Endodermal cell (in vitro differentiated cells): ENCODE results near the gene CEP85. TPM values are rescaled to one million over a fixed set of nuclear protein-coding genes. Genes with fewer than 3 reads are reported as not detected.

Experiments
- DNase-seq: peaks from one replicate; pipeline ENCODE4 v3.0.0-alpha.2; 2017
- H3K27ac ChIP-seq: 2 replicates; pipeline ENCODE4 v1.5.1; 2013; ENCODE audit warnings: mild to moderate bottlenecking, low read depth, low read length, moderate library complexity
- H3K27me3 ChIP-seq: 2 replicates; pipeline ENCODE4 v1.6.1; 2013; ENCODE audit warnings: mild to moderate bottlenecking, low read length, moderate library complexity; ENCODE audit not compliant: insufficient read depth, control insufficient read depth, poor library complexity, severe bottlenecking
- H3K36me3 ChIP-seq: 2 replicates; pipeline ENCODE4 v1.7.0; 2013; ENCODE audit warnings: mild to moderate bottlenecking, low read length, moderate library complexity; ENCODE audit not compliant: control insufficient read depth, insufficient read depth
- H3K4me1 ChIP-seq: one replicate; pipeline ENCODE4 v1.7.0; 2013; ENCODE audit warnings: low read length; ENCODE audit not compliant: control insufficient read depth, insufficient read depth
- H3K4me3 ChIP-seq: 2 replicates; pipeline ENCODE4 v1.5.1; 2013; ENCODE audit warnings: mild to moderate bottlenecking, low read length, moderate library complexity
- H3K9ac ChIP-seq: 2 replicates; pipeline ENCODE4 v1.6.1; 2013; ENCODE audit warnings: mild to moderate bottlenecking, low read length, moderate library complexity; ENCODE audit not compliant: poor library complexity, severe bottlenecking; ENCODE audit errors: extremely low read depth
- H3K9me3 ChIP-seq: 2 replicates; pipeline ENCODE4 v1.6.1; 2013; ENCODE audit warnings: mild to moderate bottlenecking, low read length, moderate library complexity; ENCODE audit not compliant: control insufficient read depth
- H3K27ac Mint-ChIP-seq: 2 replicates; pipeline ENCODE4 v1.8.0; 2020; ENCODE audit warnings: mixed read lengths
- H3K27me3 Mint-ChIP-seq: 2 replicates; pipeline ENCODE4 v1.8.0; 2021; ENCODE audit warnings: mild to moderate bottlenecking, mixed read lengths; ENCODE audit not compliant: insufficient read depth
- H3K36me3 Mint-ChIP-seq: 2 replicates; pipeline ENCODE4 v1.8.0; 2020; ENCODE audit warnings: low read depth, mixed read lengths
- H3K4me1 Mint-ChIP-seq: 2 replicates; pipeline ENCODE4 v1.8.0; 2020; ENCODE audit warnings: mixed read lengths
- H3K4me3 Mint-ChIP-seq: 2 replicates; pipeline ENCODE4 v1.8.0; 2020; ENCODE audit warnings: mild to moderate bottlenecking, moderate library complexity, mixed read lengths
- H3K9me3 Mint-ChIP-seq: 2 replicates; pipeline ENCODE4 v1.8.0; 2020; ENCODE audit warnings: mild to moderate bottlenecking, mixed read lengths
- WGBS, 2 experiments: methylation state at CpG; one replicate each; pipeline versions ENCODE4 v1.1.5 to v1.1.7; 2013; ENCODE audit warnings: missing lambda C conversion rate in 2 of 2, mixed read lengths in 1 of 2; ENCODE audit not compliant: insufficient coverage in 1 of 2, insufficient read length in 1 of 2; 5-methylcytosine and 5-hydroxymethylcytosine counted together
- total RNA-seq, 2 donors: library from RNA; stranded (reverse); fragmentation: NEBNext Ultra II Directional in 1 of 2; extraction: Animal tissue kit (Norgen Biotek cat#: 25700) in 1 of 2; gene quantifications; 2 replicates in 1 of 2; 3 replicates in 1 of 2; pipeline ENCODE4 v1.2.1, GENCODE V29; 2021
- TF ChIP-seq, protein P1 (sequence below): fragments of 200-600 bp; sonication (generic); conservative IDR thresholded peaks from 2 replicates; pipeline ENCODE4 v1.5.0; 2021; ENCODE audit warnings: antibody characterized with exemption, mild to moderate bottlenecking

Gene CEP85
- total RNA-seq, 2 donors from 2014 or later, result 25.6 to 43.6 TPM

GRCh38 chr1:26288311-26288941 lies 54.4 kb downstream of the CEP85 start:
- Histone ChIP-seq H3K27me3 (no peaks in the 10 kb centered on the region), H3K4me3 (no peak overlapping the region), H3K36me3 (no peaks in the 10 kb centered on the region), H3K4me1 (no peaks in the 10 kb centered on the region), H3K27ac (no peak overlapping the region), H3K9me3 (no peaks in the 10 kb centered on the region), H3K9ac (no peak overlapping the region)
- H3K4me1 Mint-ChIP-seq, result peaks cover 22% of the 10 kb centered on the region
- no peak for DNase-seq
- TF ChIP-seq, protein P1, sequence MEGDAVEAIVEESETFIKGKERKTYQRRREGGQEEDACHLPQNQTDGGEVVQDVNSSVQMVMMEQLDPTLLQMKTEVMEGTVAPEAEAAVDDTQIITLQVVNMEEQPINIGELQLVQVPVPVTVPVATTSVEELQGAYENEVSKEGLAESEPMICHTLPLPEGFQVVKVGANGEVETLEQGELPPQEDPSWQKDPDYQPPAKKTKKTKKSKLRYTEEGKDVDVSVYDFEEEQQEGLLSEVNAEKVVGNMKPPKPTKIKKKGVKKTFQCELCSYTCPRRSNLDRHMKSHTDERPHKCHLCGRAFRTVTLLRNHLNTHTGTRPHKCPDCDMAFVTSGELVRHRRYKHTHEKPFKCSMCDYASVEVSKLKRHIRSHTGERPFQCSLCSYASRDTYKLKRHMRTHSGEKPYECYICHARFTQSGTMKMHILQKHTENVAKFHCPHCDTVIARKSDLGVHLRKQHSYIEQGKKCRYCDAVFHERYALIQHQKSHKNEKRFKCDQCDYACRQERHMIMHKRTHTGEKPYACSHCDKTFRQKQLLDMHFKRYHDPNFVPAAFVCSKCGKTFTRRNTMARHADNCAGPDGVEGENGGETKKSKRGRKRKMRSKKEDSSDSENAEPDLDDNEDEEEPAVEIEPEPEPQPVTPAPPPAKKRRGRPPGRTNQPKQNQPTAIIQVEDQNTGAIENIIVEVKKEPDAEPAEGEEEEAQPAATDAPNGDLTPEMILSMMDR, result no peak
- no peak overlapping the region for H3K27ac Mint-ChIP-seq
- H3K36me3 Mint-ChIP-seq, result peaks cover 3% of the 10 kb centered on the region
- WGBS, 2 experiments, result 85 to 92% methylated on average over 5 of the region's 5 CpGs
- no peak overlapping the region for H3K4me3 Mint-ChIP-seq
- no peaks in the 10 kb centered on the region for H3K9me3 Mint-ChIP-seq
- no peaks in the 10 kb centered on the region for H3K27me3 Mint-ChIP-seq

DNA sequence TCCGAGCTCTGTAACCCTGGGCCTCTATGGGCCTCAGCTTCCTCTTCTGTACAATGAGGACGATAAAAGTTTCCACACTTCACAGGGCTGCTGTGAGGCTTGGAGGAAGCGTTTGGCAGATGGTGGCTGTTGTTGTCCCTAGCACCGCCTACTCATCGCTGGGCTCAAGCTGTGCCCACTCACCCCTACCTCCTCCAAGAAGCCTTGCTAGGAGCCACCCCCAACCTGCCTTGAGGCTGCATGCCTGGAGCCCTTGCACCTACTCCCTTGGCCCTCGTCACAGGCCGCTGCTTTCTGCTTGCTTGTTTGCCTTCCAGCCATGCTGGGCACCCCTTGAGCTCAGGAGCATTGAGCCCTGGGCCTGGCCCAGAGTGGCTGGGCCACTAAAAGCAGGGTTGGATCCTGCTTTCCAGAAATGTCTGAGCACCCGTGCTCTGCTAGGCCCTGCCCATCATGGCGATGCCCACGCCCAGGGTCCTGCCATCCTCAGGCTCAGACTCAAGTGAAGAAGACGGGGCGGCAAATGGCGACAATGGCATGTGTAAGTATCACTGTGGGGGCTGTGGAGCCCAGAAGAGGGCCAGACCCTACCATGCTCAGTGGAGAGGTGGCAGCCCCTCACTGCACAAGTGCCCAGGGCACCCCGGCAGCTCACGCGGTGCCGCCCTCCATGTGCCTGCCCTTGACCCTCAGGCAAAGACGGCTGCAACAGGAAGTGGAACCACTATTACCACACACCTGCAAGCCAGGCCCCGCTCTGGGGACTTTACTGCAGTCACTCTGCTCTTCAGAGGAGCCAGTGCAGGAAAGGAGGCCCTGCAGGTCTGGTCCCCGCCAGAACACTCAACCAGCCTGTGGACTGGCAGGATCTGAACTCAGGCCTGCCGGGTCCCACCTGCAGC lies 55.4 kb downstream of the CEP85 start:
- H3K27me3 Mint-ChIP-seq, result no peaks in the 10 kb centered on the region
- H3K27me3 ChIP-seq, result no peaks in the 10 kb centered on the region
- no peak overlapping the region for H3K4me3 Mint-ChIP-seq
- H3K9me3 Mint-ChIP-seq, result no peaks in the 10 kb centered on the region
- no peaks in the 10 kb centered on the region for H3K9me3 ChIP-seq
- WGBS, 2 experiments, result 87 to 92% methylated on average over 14 to 21 of the region's 21 CpGs
- H3K36me3 Mint-ChIP-seq, result peaks cover 5% of the 10 kb centered on the region
- TF ChIP-seq, protein P1, result no peak
- H3K4me3 ChIP-seq, result no peak overlapping the region
- peaks cover 22% of the 10 kb centered on the region for H3K4me1 Mint-ChIP-seq
- H3K27ac ChIP-seq, result no peak overlapping the region
- no peak overlapping the region for H3K27ac Mint-ChIP-seq
- DNase-seq, result no peak
- no peaks in the 10 kb centered on the region for H3K4me1 ChIP-seq
- H3K9ac ChIP-seq, result no peak overlapping the region
- H3K36me3 ChIP-seq, result no peaks in the 10 kb centered on the region

GRCh38 chr1:26290122-26290881 lies 56.3 kb downstream of the CEP85 start:
- H3K4me3 Mint-ChIP-seq, result no peak overlapping the region
- 69 to 81% methylated on average over 5 to 11 of the region's 11 CpGs for WGBS, 2 experiments
- Histone ChIP-seq H3K4me3 (no peak overlapping the region), H3K27ac (no peak overlapping the region), H3K9ac (no peak overlapping the region), H3K9me3 (no peaks in the 10 kb centered on the region), H3K4me1 (no peaks in the 10 kb centered on the region), H3K36me3 (no peaks in the 10 kb centered on the region), H3K27me3 (no peaks in the 10 kb centered on the region)
- H3K36me3 Mint-ChIP-seq, result peaks cover 5% of the 10 kb centered on the region
- peaks cover 15% of the 10 kb centered on the region for H3K4me1 Mint-ChIP-seq
- DNase-seq, result peak; percentile 80
- peak overlapping the region; percentile 61 for H3K27ac Mint-ChIP-seq
- TF ChIP-seq, protein P1, result no peak
- no peaks in the 10 kb centered on the region for H3K9me3 Mint-ChIP-seq
- H3K27me3 Mint-ChIP-seq, result no peaks in the 10 kb centered on the region
